HG03108 (cell line): Measurements from ENCODE around the gene OSBPL2.

Source experiments
- ATAC-seq: cut with Tn5 transposase; IDR thresholded peaks from one replicate; pipeline ENCODE4 v1.9.1; 2021; ENCODE audit warnings: moderate library complexity; ENCODE audit not compliant: unreplicated experiment

Gene OSBPL2

GRCh38 chr20:62205618-62206387 is 32.5 kb upstream of the OSBPL2 start:
- no peak for ATAC-seq

- no peak for ATAC-seq
These were observed 31.9 kb upstream of the OSBPL2 start for GRCh38 chr20:62206388-62206775.

GRCh38 chr20:62208061-62208794 is 30.1 kb upstream of the OSBPL2 start:
- no peak for ATAC-seq

GRCh38 chr20:62208795-62209755 is 29.2 kb upstream of the OSBPL2 start:
- ATAC-seq, result no peak

GRCh38 chr20:62209850-62210495 is 28.3 kb upstream of the OSBPL2 start:
- ATAC-seq, result no peak

- no peak for ATAC-seq
These were observed 27.8 kb upstream of the OSBPL2 start for GRCh38 chr20:62210496-62210855.

GRCh38 chr20:62211216-62211615 is 27.1 kb upstream of the OSBPL2 start:
- ATAC-seq, result no peak

- ATAC-seq, result no peak
These were observed 26.5 kb upstream of the OSBPL2 start for GRCh38 chr20:62211769-62212288.

GRCh38 chr20:62212299-62212698 is 26.0 kb upstream of the OSBPL2 start:
- no peak for ATAC-seq

- ATAC-seq, result no peak
These were observed 24.3 kb upstream of the OSBPL2 start for GRCh38 chr20:62214067-62214466.

GRCh38 chr20:62215020-62215990 is 23.0 kb upstream of the OSBPL2 start:
- ATAC-seq, result no peak

GRCh38 chr20:62215991-62216635 is 22.2 kb upstream of the OSBPL2 start:
- ATAC-seq, result no peak

- ATAC-seq, result no peak
These were observed 21.4 kb upstream of the OSBPL2 start for GRCh38 chr20:62216636-62217566.

GRCh38 chr20:62217913-62218773 is 20.2 kb upstream of the OSBPL2 start:
- ATAC-seq, result no peak

- ATAC-seq, result no peak
These were observed 19.0 kb upstream of the OSBPL2 start for GRCh38 chr20:62219101-62219991.
